Fibroblast of skin of left biceps (primary cell): Measurements from ENCODE around the gene CRIP2.
A peak's percentile ranks its signal among the peaks of the same experiment; 100 is the strongest.

ENCODE experiments used
- DNase-seq, 2 experiments: peaks; one replicate each; pipeline ENCODE4 v3.0.0-alpha.2; 2013; ENCODE audit warnings: low read depth in 2 of 2

The CRIP2 gene

GRCh38 chr14:105474483-105475268, at the start of gene CRIP2:
Gene CRIP2, plus strand, starts transcription at chr14:105474821. Its CDS starts 42 bp downstream, at chr14:105474863.
- DNase-seq = no peak

- no peak for DNase-seq
These were observed 49.8 kb upstream of the CRIP2 start for GRCh38 chr14:105424861-105425260.

GRCh38 chr14:105425823-105426247, 48.8 kb upstream of the CRIP2 start:
- DNase-seq = no peak

GRCh38 chr14:105426416-105427130, 48.0 kb upstream of the CRIP2 start:
- no peak for DNase-seq

GRCh38 chr14:105427412-105427811, 47.2 kb upstream of the CRIP2 start:
- no peak for DNase-seq

GRCh38 chr14:105427936-105428485, 46.6 kb upstream of the CRIP2 start:
- no peak for DNase-seq

GRCh38 chr14:105430042-105430441, 44.6 kb upstream of the CRIP2 start:
- DNase-seq = no peak

GRCh38 chr14:105430565-105430964, 44.1 kb upstream of the CRIP2 start:
- DNase-seq = peak in 1 of 2 experiments; percentile 8

- no peak for DNase-seq
These were observed 43.4 kb upstream of the CRIP2 start for GRCh38 chr14:105431256-105431655.

- DNase-seq = no peak
These were observed 42.0 kb upstream of the CRIP2 start for GRCh38 chr14:105432657-105433056.

- no peak for DNase-seq
These were observed 41.4 kb upstream of the CRIP2 start for GRCh38 chr14:105433161-105433605.

GRCh38 chr14:105436402-105436801, 38.2 kb upstream of the CRIP2 start:
- no peak for DNase-seq

- DNase-seq = no peak
These were observed 37.5 kb upstream of the CRIP2 start for GRCh38 chr14:105436891-105437722.

- no peak for DNase-seq
These were observed 36.7 kb upstream of the CRIP2 start for GRCh38 chr14:105437723-105438500.

- DNase-seq = no peak
These were observed 35.4 kb upstream of the CRIP2 start for GRCh38 chr14:105439179-105439578.

GRCh38 chr14:105439710-105440553, 34.7 kb upstream of the CRIP2 start:
- DNase-seq = no peak

GRCh38 chr14:105440554-105440900, 34.1 kb upstream of the CRIP2 start:
- DNase-seq = no peak

- DNase-seq = no peak
These were observed 33.6 kb upstream of the CRIP2 start for GRCh38 chr14:105440992-105441391.

GRCh38 chr14:105442125-105442524, 32.5 kb upstream of the CRIP2 start:
- DNase-seq = no peak

- DNase-seq = no peak
These were observed 31.8 kb upstream of the CRIP2 start for GRCh38 chr14:105442834-105443233.
